IPS DF 6.9 (cell line): ENCODE data around the gene TUBGCP5.

ENCODE experiments used
- DNase-seq: peaks from one replicate; pipeline ENCODE4 v3.0.0-alpha.2; 2013; ENCODE audit warnings: low read depth, low spot score
- H3K27ac ChIP-seq: one replicate; pipeline ENCODE4 v1.5.1; 2013; ENCODE audit warnings: low read length, control low read depth
- H3K27me3 ChIP-seq: 2 replicates; pipeline ENCODE4 v1.6.1; 2013; ENCODE audit warnings: mild to moderate bottlenecking, low read length; ENCODE audit not compliant: control insufficient read depth, insufficient read depth
- H3K36me3 ChIP-seq: 2 replicates; pipeline ENCODE4 v1.6.1; 2013; ENCODE audit warnings: low read length; ENCODE audit not compliant: control insufficient read depth, insufficient read depth
- H3K4me1 ChIP-seq: 2 replicates; pipeline ENCODE4 v1.6.1; 2013; ENCODE audit warnings: low read length; ENCODE audit not compliant: control insufficient read depth, insufficient read depth
- H3K4me3 ChIP-seq: 2 replicates; pipeline ENCODE4 v1.5.1; 2013; ENCODE audit warnings: mild to moderate bottlenecking, low read length
- H3K9me3 ChIP-seq: 2 replicates; pipeline ENCODE4 v1.6.1; 2013; ENCODE audit warnings: low read length, inconsistent platforms; ENCODE audit not compliant: control insufficient read depth, insufficient read depth
- WGBS: extraction: QIAGEN DNeasy Blood & Tissue Kit; methylation state at CpG from one replicate; pipeline ENCODE4 v1.1.7; 2013; ENCODE audit warnings: mixed read lengths, missing lambda C conversion rate; ENCODE audit not compliant: insufficient read length, insufficient coverage; 5-methylcytosine and 5-hydroxymethylcytosine counted together

TUBGCP5 gene

DNA sequence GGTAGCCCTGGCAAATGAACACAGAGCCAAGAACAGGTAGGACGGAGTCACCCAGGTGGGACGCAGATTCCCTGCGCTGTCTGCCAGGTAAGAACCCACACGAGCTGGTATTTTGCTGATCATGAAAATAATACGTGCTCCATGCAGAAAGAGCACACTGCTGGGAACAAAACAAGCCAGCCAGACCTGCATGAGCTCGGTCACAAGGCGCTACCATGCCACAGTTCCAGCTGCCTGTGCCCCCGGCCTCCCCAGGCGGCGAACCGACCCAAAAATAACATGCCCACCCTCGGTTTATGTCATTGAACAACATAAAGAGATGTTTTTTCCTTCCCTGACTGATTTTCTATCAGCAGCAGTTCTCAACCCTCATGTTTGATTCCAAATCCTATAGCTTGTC, 85.0 kb downstream of the TUBGCP5 start:
- DNase-seq: no peak
- Histone ChIP-seq H3K4me3 (no peak overlapping the region), H3K36me3 (no peaks in the 10 kb centered on the region), H3K27me3 (peaks cover 5% of the 10 kb centered on the region), H3K27ac (no peak overlapping the region), H3K4me1 (peaks cover 8% of the 10 kb centered on the region; the same call in 1 of the 2 replicates), H3K9me3 (no peaks in the 10 kb centered on the region)
- WGBS: no CpG with 5 or more reads among the region's 12 CpGs

GRCh38 chr15:22952796-22953579, 86.4 kb downstream of the TUBGCP5 start:
- WGBS: no CpG with 5 or more reads among the region's 21 CpGs
- Histone ChIP-seq H3K27me3 (peaks cover 5% of the 10 kb centered on the region), H3K4me3 (no peak overlapping the region), H3K36me3 (no peaks in the 10 kb centered on the region), H3K9me3 (no peaks in the 10 kb centered on the region), H3K4me1 (peaks cover 8% of the 10 kb centered on the region; the same call in 1 of the 2 replicates), H3K27ac (no peak overlapping the region)
- DNase-seq: peak; percentile 5

GRCh38 chr15:22951381-22952280, 87.7 kb downstream of the TUBGCP5 start:
- no peak overlapping the region for H3K4me3 ChIP-seq
- H3K9me3 ChIP-seq: no peaks in the 10 kb centered on the region
- no peak overlapping the region for H3K27ac ChIP-seq
- no peak for DNase-seq
- H3K27me3 ChIP-seq: peaks cover 5% of the 10 kb centered on the region
- peaks cover 8% of the 10 kb centered on the region; the same call in 1 of the 2 replicates for H3K4me1 ChIP-seq
- no CpG with 5 or more reads among the region's 39 CpGs for WGBS
- H3K36me3 ChIP-seq: no peaks in the 10 kb centered on the region

DNA sequence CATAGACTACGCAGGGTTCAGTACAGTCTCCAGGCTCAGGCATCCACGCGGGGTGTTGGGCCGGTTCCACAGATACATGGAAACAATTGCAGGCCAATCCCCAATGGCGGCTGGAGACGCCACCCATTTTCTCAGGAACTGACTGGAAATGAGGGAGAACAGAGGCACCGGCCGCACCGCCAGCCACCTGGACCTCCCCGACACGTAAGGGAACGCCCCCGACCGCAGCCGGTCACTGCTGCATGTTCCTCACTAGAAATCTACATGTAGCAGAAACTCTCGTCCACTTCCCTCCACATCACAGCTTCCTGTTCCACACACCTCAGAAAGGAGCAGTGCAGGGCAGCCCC, 88.4 kb downstream of the TUBGCP5 start:
- no CpG with 5 or more reads among the region's 16 CpGs for WGBS
- H3K36me3 ChIP-seq: no peaks in the 10 kb centered on the region
- peaks cover 5% of the 10 kb centered on the region for H3K27me3 ChIP-seq
- no peaks in the 10 kb centered on the region for H3K9me3 ChIP-seq
- no peak for DNase-seq
- no peak overlapping the region for H3K4me3 ChIP-seq
- H3K27ac ChIP-seq: no peak overlapping the region
- peaks cover 8% of the 10 kb centered on the region; the same call in 1 of the 2 replicates for H3K4me1 ChIP-seq

GRCh38 chr15:22950256-22950990, 88.9 kb downstream of the TUBGCP5 start:
- Histone ChIP-seq H3K36me3 (no peaks in the 10 kb centered on the region), H3K4me1 (peaks cover 8% of the 10 kb centered on the region; the same call in 1 of the 2 replicates), H3K9me3 (no peaks in the 10 kb centered on the region), H3K4me3 (no peak overlapping the region; the same call in 1 of the 2 replicates), H3K27ac (no peak overlapping the region), H3K27me3 (peaks cover 5% of the 10 kb centered on the region)
- WGBS: no CpG with 5 or more reads among the region's 25 CpGs
- no peak for DNase-seq
